ENCODE measurements around the gene JAK1.

The JAK1 gene

GRCh38 chr1:64980745-64981600 lies 14.6 kb upstream of the JAK1 start:
- no peak for DNase-seq (ENCODE audit: low read depth in 2 of 2)

GRCh38 chr1:64979358-64979757 lies 13.0 kb upstream of the JAK1 start:
- DNase-seq (ENCODE audit: low read depth in 2 of 2), result no peak

GRCh38 chr1:64976361-64976760 lies 10.0 kb upstream of the JAK1 start:
- DNase-seq (ENCODE audit: low read depth in 2 of 2), result no peak

GRCh38 chr1:64975740-64976139 lies 9.4 kb upstream of the JAK1 start:
- no peak for DNase-seq (ENCODE audit: low read depth in 2 of 2)

GRCh38 chr1:64975127-64975526 lies 8.8 kb upstream of the JAK1 start:
- no peak for DNase-seq (ENCODE audit: low read depth in 2 of 2)

- DNase-seq (ENCODE audit: low read depth in 2 of 2), result no peak
These were observed 8.0 kb upstream of the JAK1 start for GRCh38 chr1:64974288-64974825.

- DNase-seq (ENCODE audit: low read depth in 2 of 2), result no peak
These were observed 6.8 kb upstream of the JAK1 start for GRCh38 chr1:64973061-64973647.

GRCh38 chr1:64969305-64970046 lies 3.1 kb upstream of the JAK1 start:
- DNase-seq (ENCODE audit: low read depth in 2 of 2), result no peak

GRCh38 chr1:64967381-64967780 lies 1.0 kb upstream of the JAK1 start:
- no peak for DNase-seq (ENCODE audit: low read depth in 2 of 2)

GRCh38 chr1:64965366-64966157 lies 787 bp downstream of the JAK1 start:
- peak in 1 of 2 donors; percentile 29 for DNase-seq (ENCODE audit: low read depth in 2 of 2)

GRCh38 chr1:64963466-64963865 lies 2.9 kb downstream of the JAK1 start:
- DNase-seq (ENCODE audit: low read depth in 2 of 2), result no peak

GRCh38 chr1:64962441-64962840 lies 3.9 kb downstream of the JAK1 start:
- DNase-seq (ENCODE audit: low read depth in 2 of 2), result no peak

- DNase-seq (ENCODE audit: low read depth in 2 of 2), result no peak
These were observed 4.4 kb downstream of the JAK1 start for GRCh38 chr1:64961923-64962322.

GRCh38 chr1:64960731-64961130 lies 5.6 kb downstream of the JAK1 start:
- DNase-seq (ENCODE audit: low read depth in 2 of 2), result no peak

- no peak for DNase-seq (ENCODE audit: low read depth in 2 of 2)
These were observed 6.4 kb downstream of the JAK1 start for GRCh38 chr1:64959986-64960385.

GRCh38 chr1:64956733-64957441 lies 9.5 kb downstream of the JAK1 start:
- no peak for DNase-seq (ENCODE audit: low read depth in 2 of 2)

GRCh38 chr1:64956010-64956640 lies 10.2 kb downstream of the JAK1 start:
- no peak for DNase-seq (ENCODE audit: low read depth in 2 of 2)

- DNase-seq (ENCODE audit: low read depth in 2 of 2), result no peak
These were observed 11.0 kb downstream of the JAK1 start for GRCh38 chr1:64955097-64956009.

GRCh38 chr1:64953241-64953640 lies 13.1 kb downstream of the JAK1 start:
- DNase-seq (ENCODE audit: low read depth in 2 of 2), result no peak

Data from stimulated activated CD4-positive, alpha-beta T cell treated with anti-CD3 and anti-CD28 coated beads, Interleukin-1b, Interleukin-23, amount 100 ng/mL, for 1 hour (primary cell).